GM23338 (cell line): Measurements from ENCODE around the gene PNLIP. TPM values are rescaled to one million over a fixed set of nuclear protein-coding genes. Genes with fewer than 3 reads are reported as not detected.

Experiments used
- ATAC-seq: fragments of 200-7000 bp; cut with Tn5 transposase; 3 replicates; pipeline ENCODE4 v1.9.1; 2020
- DNase-seq: peaks from one replicate; pipeline ENCODE4 v3.0.0-alpha.2; 2015; ENCODE audit warnings: low spot score
- H2AFZ ChIP-seq: fragments of 200-600 bp; sonication (generic); 2 replicates; pipeline ENCODE4 v1.8.0; 2016; ENCODE audit warnings: antibody characterized with exemption, mild to moderate bottlenecking, moderate library complexity
- H3F3A ChIP-seq: fragments of 200-600 bp; sonication (generic); replicated peaks from 2 replicates; pipeline ENCODE4 v1.8.0; 2017; ENCODE audit warnings: antibody characterized with exemption, mixed run types, low read depth
- H3K27ac ChIP-seq: fragments of 200-600 bp; sonication (generic); 2 replicates; pipeline ENCODE4 v1.6.1; 2016; ENCODE audit warnings: low read depth
- H3K27me3 ChIP-seq: fragments of 200-600 bp; sonication (generic); 2 replicates; pipeline ENCODE4 v1.8.0; 2016; ENCODE audit warnings: mild to moderate bottlenecking, mixed run types, moderate library complexity; ENCODE audit not compliant: insufficient read depth
- H3K36me3 ChIP-seq: fragments of 200-600 bp; sonication (generic); 2 replicates; pipeline ENCODE4 v1.8.0; 2016; ENCODE audit warnings: mild to moderate bottlenecking; ENCODE audit not compliant: insufficient read depth
- H3K4me1 ChIP-seq: fragments of 200-600 bp; sonication (generic); 2 replicates; pipeline ENCODE4 v1.8.0; 2016; ENCODE audit warnings: mild to moderate bottlenecking, moderate library complexity; ENCODE audit not compliant: insufficient read depth
- H3K4me2 ChIP-seq: fragments of 200-600 bp; sonication (generic); 2 replicates; pipeline ENCODE4 v1.7.1; 2017; ENCODE audit warnings: mixed run types
- H3K4me3 ChIP-seq: fragments of 200-600 bp; sonication (generic); 2 replicates; pipeline ENCODE4 v1.6.1; 2016; ENCODE audit warnings: mixed run types
- H3K79me2 ChIP-seq: fragments of 200-600 bp; sonication (generic); replicated peaks from 2 replicates; pipeline ENCODE4 v1.8.0; 2017; ENCODE audit warnings: mild to moderate bottlenecking; ENCODE audit not compliant: insufficient read depth
- H3K9me2 ChIP-seq: fragments of 200-600 bp; sonication (generic); 2 replicates; pipeline ENCODE4 v1.8.0; 2017; ENCODE audit not compliant: insufficient read depth
- H4K20me1 ChIP-seq: fragments of 200-600 bp; sonication (generic); replicated peaks from 2 replicates; pipeline ENCODE4 v1.8.0; 2017; ENCODE audit warnings: mild to moderate bottlenecking; ENCODE audit not compliant: insufficient read depth
- H3K27ac Mint-ChIP-seq: 2 replicates; pipeline ENCODE4 v1.8.0; 2020; ENCODE audit warnings: inconsistent platforms, mild to moderate bottlenecking, moderate library complexity, mixed read lengths
- H3K27me3 Mint-ChIP-seq: 3 replicates; pipeline ENCODE4 v1.8.0; 2022; ENCODE audit warnings: low read depth, mild to moderate bottlenecking, moderate library complexity, mixed read lengths, inconsistent platforms; ENCODE audit not compliant: insufficient read depth, poor library complexity
- H3K36me3 Mint-ChIP-seq: 3 replicates; pipeline ENCODE4 v1.8.0; 2021; ENCODE audit warnings: low read depth, mild to moderate bottlenecking, inconsistent platforms, moderate library complexity, mixed read lengths
- H3K4me1 Mint-ChIP-seq: 3 replicates; pipeline ENCODE4 v1.8.0; 2020; ENCODE audit warnings: mild to moderate bottlenecking, inconsistent platforms, mixed read lengths
- H3K4me3 Mint-ChIP-seq: 3 replicates; pipeline ENCODE4 v1.8.0; 2021; ENCODE audit warnings: moderate library complexity, mild to moderate bottlenecking, inconsistent platforms, mixed read lengths
- H3K9me3 Mint-ChIP-seq: 3 replicates; pipeline ENCODE4 v1.8.0; 2020; ENCODE audit warnings: moderate library complexity, mild to moderate bottlenecking, inconsistent platforms, mixed read lengths
- EZH2phosphoT487 ChIP-seq: fragments of 200-600 bp; sonication (generic); IDR thresholded peaks from one replicate; pipeline ENCODE4 v1.8.1; 2018; ENCODE audit warnings: antibody characterized with exemption; ENCODE audit not compliant: unreplicated experiment
- POLR2AphosphoS5 ChIP-seq: IDR thresholded peaks from 2 replicates; pipeline ENCODE4 v1.6.1; 2016; ENCODE audit warnings: antibody characterized with exemption, low read depth
- ZNF114 ChIP-seq: fragments of 250-450 bp; sonication (Bioruptor Pico); IDR thresholded peaks from 2 replicates; pipeline ENCODE4 v1.5.0; 2020; ENCODE audit warnings: mild to moderate bottlenecking, moderate library complexity
- ZNF462 ChIP-seq: fragments of 250-450 bp; sonication (Bioruptor Pico); IDR thresholded peaks from 2 replicates; pipeline ENCODE4 v1.5.0; 2020; ENCODE audit warnings: mild to moderate bottlenecking, moderate library complexity
- polyA plus RNA-seq: library from polyadenylated mRNA; unstranded; fragments of >200 nt; fragmentation: Nextera tagmentation; extraction: Ambion mirVana; gene quantifications from 2 replicates; pipeline ENCODE4 v1.2.1, GENCODE V29; 2016
- total RNA-seq: library from RNA; depleted of rRNA; stranded (reverse); fragments of >200 nt; shearing (Covaris generic); gene quantifications from 2 replicates; pipeline ENCODE4 v1.2.3, GENCODE V29; 2014
- TF ChIP-seq, protein P1 (sequence below), 2 experiments: fragments of 200-600 bp in 1 of 2; sonication (generic) in 1 of 2; conservative IDR thresholded peaks; 2 replicates each; pipeline versions ENCODE4 v1.5.1 to v1.6.1; 2016 to 2017; ENCODE audit warnings: antibody characterized with exemption in 2 of 2, low read depth in 2 of 2, mild to moderate bottlenecking in 2 of 2, moderate library complexity in 1 of 2

Gene PNLIP
- total and polyA plus RNA-seq, 2 experiments from 2014 or later, result not detected

- TF ChIP-seq, protein P1, sequence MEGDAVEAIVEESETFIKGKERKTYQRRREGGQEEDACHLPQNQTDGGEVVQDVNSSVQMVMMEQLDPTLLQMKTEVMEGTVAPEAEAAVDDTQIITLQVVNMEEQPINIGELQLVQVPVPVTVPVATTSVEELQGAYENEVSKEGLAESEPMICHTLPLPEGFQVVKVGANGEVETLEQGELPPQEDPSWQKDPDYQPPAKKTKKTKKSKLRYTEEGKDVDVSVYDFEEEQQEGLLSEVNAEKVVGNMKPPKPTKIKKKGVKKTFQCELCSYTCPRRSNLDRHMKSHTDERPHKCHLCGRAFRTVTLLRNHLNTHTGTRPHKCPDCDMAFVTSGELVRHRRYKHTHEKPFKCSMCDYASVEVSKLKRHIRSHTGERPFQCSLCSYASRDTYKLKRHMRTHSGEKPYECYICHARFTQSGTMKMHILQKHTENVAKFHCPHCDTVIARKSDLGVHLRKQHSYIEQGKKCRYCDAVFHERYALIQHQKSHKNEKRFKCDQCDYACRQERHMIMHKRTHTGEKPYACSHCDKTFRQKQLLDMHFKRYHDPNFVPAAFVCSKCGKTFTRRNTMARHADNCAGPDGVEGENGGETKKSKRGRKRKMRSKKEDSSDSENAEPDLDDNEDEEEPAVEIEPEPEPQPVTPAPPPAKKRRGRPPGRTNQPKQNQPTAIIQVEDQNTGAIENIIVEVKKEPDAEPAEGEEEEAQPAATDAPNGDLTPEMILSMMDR (conservative IDR thresholded peaks at IDR 0.05; ENCODE audit: low read depth in 2 of 2), result 0 out of 4 replicates have a peak, but pooled peaks of 1 of the 2 experiments have one; percentile 5
These were observed 51.8 kb downstream of the PNLIP start (continued) for GRCh38 chr10:116597543-116597942.

GRCh38 chr10:116598329-116598728, 52.6 kb downstream of the PNLIP start:
- DNase-seq (no peak), ATAC-seq (no peak)
- Histone ChIP-seq H3K27ac (no peak overlapping the region), H3K9me2 (no peaks in the 10 kb centered on the region), H3K79me2 (no peaks in the 10 kb centered on the region), H3K27me3 (no peaks in the 10 kb centered on the region), H3K4me3 (no peak overlapping the region), H3K36me3 (no peaks in the 10 kb centered on the region), H3K4me2 (no peak overlapping the region), H3K4me1 (no peaks in the 10 kb centered on the region), H2AFZ (no peak overlapping the region), H3F3A (no peaks in the 10 kb centered on the region), H4K20me1 (no peaks in the 10 kb centered on the region)
- no peaks in the 10 kb centered on the region for H3K9me3 Mint-ChIP-seq
- TF ChIP-seq EZH2phosphoT487, result no peak
- TF ChIP-seq ZNF114 (CRISPR knock-in tag), result no peak
- TF ChIP-seq ZNF462 (CRISPR knock-in tag), result no peak
- no peak for TF ChIP-seq POLR2AphosphoS5
- H3K27me3 Mint-ChIP-seq, result peaks cover 4% of the 10 kb centered on the region
- no peak overlapping the region for H3K27ac Mint-ChIP-seq
- no peaks in the 10 kb centered on the region for H3K36me3 Mint-ChIP-seq
- no peak overlapping the region for H3K4me3 Mint-ChIP-seq
- peaks cover 8% of the 10 kb centered on the region; the same call in 2 of the 3 replicates for H3K4me1 Mint-ChIP-seq
